ENCODE results near the gene CTPS2. TPM values are rescaled to one million over a fixed set of nuclear protein-coding genes. Genes with fewer than 3 reads are reported as not detected.

The CTPS2 gene
- total RNA-seq, 1 experiment from 2014 or later = 9.6 TPM

DNA sequence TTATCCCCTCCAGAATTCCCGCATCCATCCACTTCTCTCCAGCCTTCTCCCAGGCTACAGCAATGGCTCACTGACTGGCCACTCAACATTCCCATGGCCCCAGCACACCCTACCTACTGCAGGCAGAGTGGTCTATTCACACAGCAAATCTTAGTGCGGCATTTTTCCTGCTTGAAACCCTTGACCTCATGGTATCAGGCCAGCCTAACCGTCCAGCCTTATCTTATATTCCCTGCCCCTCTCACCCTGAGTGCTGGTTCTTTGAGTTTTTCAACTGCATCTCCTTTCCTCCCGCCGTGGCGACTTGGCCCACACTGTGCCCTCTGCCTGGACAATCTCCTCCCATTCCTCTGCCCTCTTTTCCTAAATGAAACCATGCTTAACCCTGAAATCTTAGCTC, 72.5 kb downstream of the CTPS2 start:
- ATAC-seq (no peak), DNase-seq (ENCODE audit: low read depth, low spot score) (no peak)
- Histone ChIP-seq H2AFZ (ENCODE audit: low read depth, low read length, poor library complexity, severe bottlenecking) (no peak overlapping the region), H3K9ac (ENCODE audit: low read length) (no peak overlapping the region), H3K27ac (ENCODE audit: low read depth, low read length) (no peak overlapping the region), H3K4me2 (ENCODE audit: low read length) (no peak overlapping the region), H3K9me2 (ENCODE audit: insufficient read depth) (no peaks in the 10 kb centered on the region), H3K9me3 (ENCODE audit: control insufficient read depth in 1 of 2, insufficient read depth in 1 of 2, low read depth in 1 of 2, low read length in 2 of 2) (no peaks in the 10 kb centered on the region), H4K20me1 (ENCODE audit: insufficient read depth) (no peaks in the 10 kb centered on the region), H3K4me3 (replicated peaks in 1 of 2; ENCODE audit: low read depth in 1 of 2, low read length in 2 of 2) (no peak overlapping the region), H3K79me2 (ENCODE audit: insufficient read depth, low read length) (no peaks in the 10 kb centered on the region), H3K4me1 (ENCODE audit: control insufficient read depth in 1 of 2, insufficient read depth in 2 of 2, low read length in 2 of 2) (no peaks in the 10 kb centered on the region), H3K27me3 (ENCODE audit: insufficient read depth, low read length) (no peaks in the 10 kb centered on the region), H3K36me3 (ENCODE audit: control insufficient read depth in 1 of 2, insufficient read depth in 2 of 2, low read length in 2 of 2) (no peaks in the 10 kb centered on the region)
- no TSS peak for BruUV-seq (replicated peaks)
- ChIA-PET POLR2A (no interaction called here), RAD21 (ENCODE audit: low non-redundant PET in 1 of 2, low total read pairs in 2 of 2, uncharacterized antibody in 2 of 2, unreplicated experiment in 2 of 2) (no interaction called here), CTCF (no interaction called here)
- TF ChIP-seq FOSL1 (IDR thresholded peaks at IDR 0.05; ENCODE audit: low read depth) (no peak), CTCF (IDR thresholded peaks at IDR 0.05 in 2 of 3, conservative IDR thresholded peaks at IDR 0.05 in 1 of 3; ENCODE audit: borderline replicate concordance in 1 of 3, insufficient read depth in 1 of 3, low read depth in 2 of 3, low read length in 2 of 3) (no peak), POLR2AphosphoS5 (IDR thresholded peaks at IDR 0.05; ENCODE audit: low read depth, low read length) (no peak)
- intact Hi-C loops (cut with micrococcal nuclease) = no loop called here

DNA sequence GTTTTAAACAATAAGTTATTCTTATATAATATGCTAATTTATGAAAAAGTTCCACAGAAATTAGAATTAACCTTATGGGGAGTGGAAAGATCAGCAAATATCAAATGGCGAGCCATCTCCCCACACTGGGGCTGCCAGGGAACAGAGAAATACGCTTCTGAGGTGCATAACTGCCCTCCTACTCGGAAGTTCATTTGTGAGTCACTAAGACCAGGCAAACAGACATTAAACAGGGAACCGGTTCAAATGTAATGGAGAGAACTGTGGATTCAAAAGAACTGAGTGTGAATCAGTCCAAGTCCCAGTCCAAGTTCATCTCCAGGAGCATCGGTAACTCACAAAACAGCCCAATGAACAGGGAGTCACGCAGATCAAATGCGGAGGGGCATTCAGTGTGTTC, 73.9 kb downstream of the CTPS2 start:
- Histone ChIP-seq H3K36me3 (ENCODE audit: control insufficient read depth in 1 of 2, insufficient read depth in 2 of 2, low read length in 2 of 2) (no peaks in the 10 kb centered on the region), H3K4me3 (replicated peaks in 1 of 2; ENCODE audit: low read depth in 1 of 2, low read length in 2 of 2) (no peak overlapping the region), H3K9ac (ENCODE audit: low read length) (no peak overlapping the region), H3K4me1 (ENCODE audit: control insufficient read depth in 1 of 2, insufficient read depth in 2 of 2, low read length in 2 of 2) (no peaks in the 10 kb centered on the region), H2AFZ (ENCODE audit: low read depth, low read length, poor library complexity, severe bottlenecking) (no peak overlapping the region), H4K20me1 (ENCODE audit: insufficient read depth) (no peaks in the 10 kb centered on the region), H3K27me3 (ENCODE audit: insufficient read depth, low read length) (no peaks in the 10 kb centered on the region), H3K27ac (ENCODE audit: low read depth, low read length) (no peak overlapping the region), H3K9me3 (ENCODE audit: control insufficient read depth in 1 of 2, insufficient read depth in 1 of 2, low read depth in 1 of 2, low read length in 2 of 2) (no peaks in the 10 kb centered on the region), H3K79me2 (ENCODE audit: insufficient read depth, low read length) (no peaks in the 10 kb centered on the region), H3K9me2 (ENCODE audit: insufficient read depth) (no peaks in the 10 kb centered on the region), H3K4me2 (ENCODE audit: low read length) (no peak overlapping the region)
- ChIA-PET CTCF (no interaction called here), RAD21 (ENCODE audit: low non-redundant PET in 1 of 2, low total read pairs in 2 of 2, uncharacterized antibody in 2 of 2, unreplicated experiment in 2 of 2) (no interaction called here), POLR2A (no interaction called here)
- ATAC-seq (no peak), DNase-seq (ENCODE audit: low read depth, low spot score) (no peak)
- BruUV-seq (replicated peaks) = no TSS peak
- intact Hi-C loops (cut with micrococcal nuclease) = no loop called here
- no peak for TF ChIP-seq MAX (IDR thresholded peaks at IDR 0.05)
- TF ChIP-seq EZH2 (IDR thresholded peaks at IDR 0.05) = no peak
- no peak for TF ChIP-seq SRF (IDR thresholded peaks at IDR 0.05; ENCODE audit: low read depth)
- no peak for TF ChIP-seq RAD21 (IDR thresholded peaks at IDR 0.05; ENCODE audit: low read depth)
- TF ChIP-seq JUND (IDR thresholded peaks at IDR 0.05) = no peak
- TF ChIP-seq CTCF (IDR thresholded peaks at IDR 0.05 in 2 of 3, conservative IDR thresholded peaks at IDR 0.05 in 1 of 3; ENCODE audit: borderline replicate concordance in 1 of 3, insufficient read depth in 1 of 3, low read depth in 2 of 3, low read length in 2 of 3) = no peak
- TF ChIP-seq CBX3 (IDR thresholded peaks at IDR 0.05; ENCODE audit: low read depth) = no peak
- TF ChIP-seq CEBPB (IDR thresholded peaks at IDR 0.05; ENCODE audit: low read depth) = no peak
- TF ChIP-seq EZH2phosphoT487 (IDR thresholded peaks at IDR 0.05; ENCODE audit: borderline replicate concordance) = no peak
- no peak for TF ChIP-seq POLR2AphosphoS5 (IDR thresholded peaks at IDR 0.05; ENCODE audit: low read depth, low read length)
- no peak for TF ChIP-seq POLR2A (IDR thresholded peaks at IDR 0.05; ENCODE audit: borderline replicate concordance, extremely low read depth, insufficient read depth, insufficient read length)
- TF ChIP-seq ELF1 (IDR thresholded peaks at IDR 0.05; ENCODE audit: borderline replicate concordance, low read depth) = no peak
- TF ChIP-seq ZNF274 (IDR thresholded peaks at IDR 0.05; ENCODE audit: low read depth, low read length) = no peak
- TF ChIP-seq SP1 (IDR thresholded peaks at IDR 0.05; ENCODE audit: low read depth) = no peak
- no peak for TF ChIP-seq SIN3A (IDR thresholded peaks at IDR 0.05; ENCODE audit: low read depth)

Data from HCT116 (cell line).